ENCODE measurements around the gene CLDN12. TPM values are rescaled to one million over a fixed set of nuclear protein-coding genes. Genes with fewer than 3 reads are reported as not detected.

The CLDN12 gene
- total and polyA plus RNA-seq, 9 donors: 17.9 to 34.6 (median 29.4) TPM

GRCh38 chr7:90409667-90410066 lies 6.4 kb downstream of the CLDN12 start:
- DNase-seq: no peak
- no peaks in the 10 kb centered on the region for H3K27me3 ChIP-seq
- intact Hi-C loops (cut with DNase I): no loop called here
- no peaks in the 10 kb centered on the region for H3K36me3 ChIP-seq
- WGBS, 3 donors: 16 to 46% (median 22%) methylated on average over 3 of the region's 3 CpGs
- TF ChIP-seq, protein P1, sequence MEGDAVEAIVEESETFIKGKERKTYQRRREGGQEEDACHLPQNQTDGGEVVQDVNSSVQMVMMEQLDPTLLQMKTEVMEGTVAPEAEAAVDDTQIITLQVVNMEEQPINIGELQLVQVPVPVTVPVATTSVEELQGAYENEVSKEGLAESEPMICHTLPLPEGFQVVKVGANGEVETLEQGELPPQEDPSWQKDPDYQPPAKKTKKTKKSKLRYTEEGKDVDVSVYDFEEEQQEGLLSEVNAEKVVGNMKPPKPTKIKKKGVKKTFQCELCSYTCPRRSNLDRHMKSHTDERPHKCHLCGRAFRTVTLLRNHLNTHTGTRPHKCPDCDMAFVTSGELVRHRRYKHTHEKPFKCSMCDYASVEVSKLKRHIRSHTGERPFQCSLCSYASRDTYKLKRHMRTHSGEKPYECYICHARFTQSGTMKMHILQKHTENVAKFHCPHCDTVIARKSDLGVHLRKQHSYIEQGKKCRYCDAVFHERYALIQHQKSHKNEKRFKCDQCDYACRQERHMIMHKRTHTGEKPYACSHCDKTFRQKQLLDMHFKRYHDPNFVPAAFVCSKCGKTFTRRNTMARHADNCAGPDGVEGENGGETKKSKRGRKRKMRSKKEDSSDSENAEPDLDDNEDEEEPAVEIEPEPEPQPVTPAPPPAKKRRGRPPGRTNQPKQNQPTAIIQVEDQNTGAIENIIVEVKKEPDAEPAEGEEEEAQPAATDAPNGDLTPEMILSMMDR (IDR thresholded peaks at IDR 0.05): no peak
- TF ChIP-seq POLR2A (IDR thresholded peaks at IDR 0.05): no peak
- TF ChIP-seq EP300 (IDR thresholded peaks at IDR 0.05): no peak
- no peak overlapping the region for H3K4me3 ChIP-seq
- peaks cover 5% of the 10 kb centered on the region for H3K4me1 ChIP-seq (ENCODE audit: insufficient read depth)
- H3K27ac ChIP-seq: peak overlapping the region in 1 of 2 donors; percentile 21
- no peaks in the 10 kb centered on the region for H3K9me3 ChIP-seq

DNA sequence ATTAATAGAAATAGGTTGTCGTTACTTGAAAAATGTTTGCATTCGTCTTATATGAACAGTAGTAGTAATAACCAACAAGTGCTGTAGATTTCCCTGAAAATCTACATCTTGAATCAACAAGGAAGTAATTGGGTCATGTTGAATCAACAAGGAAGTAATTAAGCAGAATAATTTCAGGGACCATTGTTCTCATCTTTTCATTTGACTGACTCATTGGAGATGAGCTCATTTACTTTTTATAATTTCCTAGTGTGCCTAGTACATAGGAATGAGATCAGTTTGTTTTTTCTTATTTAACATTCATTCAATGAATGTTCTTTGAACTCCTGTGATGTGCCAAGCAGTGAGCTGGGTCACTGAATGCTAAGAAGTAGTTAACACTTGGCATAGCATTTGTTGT lies 8.2 kb downstream of the CLDN12 start:
- TF ChIP-seq EP300 (IDR thresholded peaks at IDR 0.05): no peak
- TF ChIP-seq POLR2A (IDR thresholded peaks at IDR 0.05): no peak
- TF ChIP-seq, protein P1 (IDR thresholded peaks at IDR 0.05): no peak
- DNase-seq: no peak
- H3K4me1 ChIP-seq (ENCODE audit: insufficient read depth): peaks cover 1% of the 10 kb centered on the region
- no peaks in the 10 kb centered on the region for H3K27me3 ChIP-seq
- H3K9me3 ChIP-seq: no peaks in the 10 kb centered on the region
- no peak overlapping the region for H3K27ac ChIP-seq
- WGBS, 3 donors: 87 to 94% (median 93%) methylated on average over 2 of the region's 2 CpGs
- no peaks in the 10 kb centered on the region for H3K36me3 ChIP-seq
- no peak overlapping the region for H3K4me3 ChIP-seq
- intact Hi-C loops (cut with DNase I): no loop called here

DNA sequence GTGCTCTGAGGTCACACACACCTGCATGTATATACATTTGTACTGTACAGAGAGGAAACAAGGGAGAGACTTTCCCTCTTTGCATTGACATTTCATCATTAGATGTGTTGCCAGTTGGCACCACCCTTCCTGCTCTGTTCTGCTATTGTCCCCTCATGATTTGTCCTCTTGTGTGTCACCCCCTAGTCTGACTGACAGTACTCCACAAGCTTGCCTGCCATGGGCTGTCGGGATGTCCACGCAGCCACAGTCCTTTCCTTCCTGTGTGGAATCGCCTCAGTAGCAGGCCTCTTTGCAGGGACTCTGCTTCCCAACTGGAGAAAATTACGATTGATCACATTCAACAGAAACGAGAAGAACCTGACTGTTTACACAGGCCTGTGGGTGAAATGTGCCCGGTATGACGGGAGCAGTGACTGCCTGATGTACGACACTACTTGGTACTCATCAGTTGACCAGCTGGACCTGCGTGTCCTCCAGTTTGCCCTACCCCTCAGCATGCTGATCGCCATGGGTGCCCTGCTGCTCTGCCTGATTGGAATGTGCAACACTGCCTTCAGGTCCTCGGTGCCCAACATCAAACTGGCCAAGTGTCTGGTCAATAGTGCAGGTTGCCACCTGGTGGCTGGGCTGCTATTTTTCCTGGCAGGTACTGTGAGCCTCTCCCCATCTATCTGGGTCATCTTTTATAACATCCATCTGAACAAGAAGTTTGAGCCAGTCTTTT lies 9.4 kb downstream of the CLDN12 start:
- H3K27ac ChIP-seq: no peak overlapping the region
- intact Hi-C loops (cut with DNase I): no loop called here
- 89 to 94% (median 92%) methylated on average over 11 of the region's 11 CpGs for WGBS, 3 donors
- H3K9me3 ChIP-seq: no peaks in the 10 kb centered on the region
- no peak for DNase-seq
- no peaks in the 10 kb centered on the region for H3K36me3 ChIP-seq
- H3K27me3 ChIP-seq: no peaks in the 10 kb centered on the region
- TF ChIP-seq POLR2A (IDR thresholded peaks at IDR 0.05): no peak
- TF ChIP-seq, protein P1 (IDR thresholded peaks at IDR 0.05): no peak
- no peak for TF ChIP-seq EP300 (IDR thresholded peaks at IDR 0.05)
- H3K4me3 ChIP-seq: no peak overlapping the region
- H3K4me1 ChIP-seq (ENCODE audit: insufficient read depth): peaks cover 1% of the 10 kb centered on the region

GRCh38 chr7:90413185-90413528 lies 9.9 kb downstream of the CLDN12 start:
- no peaks in the 10 kb centered on the region for H3K27me3 ChIP-seq
- H3K27ac ChIP-seq: no peak overlapping the region
- 98 to 99% (median 99%) methylated on average over 2 of the region's 2 CpGs for WGBS, 3 donors
- intact Hi-C loops (cut with DNase I): no loop called here
- H3K4me1 ChIP-seq (ENCODE audit: insufficient read depth): peaks cover 1% of the 10 kb centered on the region
- no peak overlapping the region for H3K4me3 ChIP-seq
- no peaks in the 10 kb centered on the region for H3K9me3 ChIP-seq
- TF ChIP-seq EP300 (IDR thresholded peaks at IDR 0.05): no peak
- no peak for TF ChIP-seq POLR2A (IDR thresholded peaks at IDR 0.05)
- TF ChIP-seq, protein P1 (IDR thresholded peaks at IDR 0.05): no peak
- DNase-seq: no peak
- no peaks in the 10 kb centered on the region for H3K36me3 ChIP-seq

All from ovary (tissue), 9 donors.